ENCODE results near the gene ACAN.
"Not testable (repeated sequence)": the region's sequence is repeated elsewhere in the genome, so short reads cannot be mapped to it uniquely, and the experiment has no call there.

ACAN gene

GRCh38 chr15:88902221-88902835 lies 99.1 kb downstream of the ACAN start:
- no peak for DNase-seq (ENCODE audit: low read depth in 2 of 2)

- DNase-seq (ENCODE audit: low read depth in 2 of 2), result no peak
These were observed 99.6 kb downstream of the ACAN start for GRCh38 chr15:88902846-88903245.

- DNase-seq (ENCODE audit: low read depth in 2 of 2), result no peak
These were observed 101.0 kb downstream of the ACAN start for GRCh38 chr15:88904257-88904623.

- peak; percentile 74 to 86 for DNase-seq (ENCODE audit: low read depth in 2 of 2)
These were observed 101.5 kb downstream of the ACAN start for GRCh38 chr15:88904624-88905327.

GRCh38 chr15:88905576-88905975 lies 102.3 kb downstream of the ACAN start:
- DNase-seq (ENCODE audit: low read depth in 2 of 2), result no peak

- DNase-seq (ENCODE audit: low read depth in 2 of 2), result no peak
These were observed 102.9 kb downstream of the ACAN start for GRCh38 chr15:88906130-88906529.

- DNase-seq (ENCODE audit: low read depth in 2 of 2), result no peak
These were observed 103.3 kb downstream of the ACAN start for GRCh38 chr15:88906551-88906950.

GRCh38 chr15:88907111-88907510 lies 103.9 kb downstream of the ACAN start:
- no peak for DNase-seq (ENCODE audit: low read depth in 2 of 2)

- no peak for DNase-seq (ENCODE audit: low read depth in 2 of 2)
These were observed 104.9 kb downstream of the ACAN start for GRCh38 chr15:88908123-88908522.

GRCh38 chr15:88908697-88909621 lies 105.7 kb downstream of the ACAN start:
- no peak for DNase-seq (ENCODE audit: low read depth in 2 of 2)

GRCh38 chr15:88909956-88910831 lies 107.0 kb downstream of the ACAN start:
- no peak for DNase-seq (ENCODE audit: low read depth in 2 of 2)

- no peak for DNase-seq (ENCODE audit: low read depth in 2 of 2)
These were observed 108.5 kb downstream of the ACAN start for GRCh38 chr15:88911766-88912118.

- no peak for DNase-seq (ENCODE audit: low read depth in 2 of 2)
These were observed 109.3 kb downstream of the ACAN start for GRCh38 chr15:88912500-88912921.

- peak; percentile 44 to 65 for DNase-seq (ENCODE audit: low read depth in 2 of 2)
These were observed 110.0 kb downstream of the ACAN start, which contains the start of gene MFGE8 for GRCh38 chr15:88913017-88913849. Gene MFGE8, minus strand, starts transcription at chr15:88913379. Its CDS starts 60 bp downstream, at chr15:88913319.

GRCh38 chr15:88913850-88914169 lies 110.6 kb downstream of the ACAN start:
- DNase-seq (ENCODE audit: low read depth in 2 of 2), result no peak

- no peak for DNase-seq (ENCODE audit: low read depth in 2 of 2)
These were observed 112.1 kb downstream of the ACAN start for GRCh38 chr15:88915354-88915753.

- DNase-seq (ENCODE audit: low read depth in 2 of 2), result no peak
These were observed 114.5 kb downstream of the ACAN start for GRCh38 chr15:88917760-88918159.

- no peak for DNase-seq (ENCODE audit: low read depth in 2 of 2)
These were observed 115.5 kb downstream of the ACAN start for GRCh38 chr15:88918738-88919137.

GRCh38 chr15:88920186-88920891 lies 117.1 kb downstream of the ACAN start:
- DNase-seq (ENCODE audit: low read depth in 2 of 2), result no peak

- not testable (repeated sequence) for DNase-seq (ENCODE audit: low read depth in 2 of 2)
These were observed 117.7 kb downstream of the ACAN start for GRCh38 chr15:88920892-88921435.
